ENCODE measurements around the gene EARS2.

- no peak for TF ChIP-seq CTCF (IDR thresholded peaks at IDR 0.05)
- TF ChIP-seq POLR2A (IDR thresholded peaks at IDR 0.05), result no peak
Observed at GRCh38 chr16:23597003-23597756, 40.0 kb upstream of the EARS2 start.
